GF-D8 (cell line): Measurements from ENCODE around the gene RCOR3.

Experiments
- DNase-seq: peaks from one replicate; lab custom pipeline; 2025; lab: John Stamatoyannopoulos, UW

The RCOR3 gene

GRCh38 chr1:211324992-211325775 lies 66.0 kb downstream of the RCOR3 start:
- DNase-seq, result no peak

GRCh38 chr1:211326140-211326527 lies 67.0 kb downstream of the RCOR3 start:
- DNase-seq, result no peak

GRCh38 chr1:211326528-211327345 lies 67.6 kb downstream of the RCOR3 start, which contains the start of gene TRAF5:
TRAF5 (plus strand) TSS chr1:211326833; CDS start chr1:211353240, 26,407 bp downstream.
- no peak for DNase-seq

- DNase-seq, result no peak
These were observed 68.3 kb downstream of the RCOR3 start for GRCh38 chr1:211327346-211327921.

GRCh38 chr1:211328084-211328694 lies 69.0 kb downstream of the RCOR3 start:
- DNase-seq, result no peak

- no peak for DNase-seq
These were observed 69.8 kb downstream of the RCOR3 start for GRCh38 chr1:211328866-211329475.

- DNase-seq, result no peak
These were observed 70.6 kb downstream of the RCOR3 start for GRCh38 chr1:211329764-211330201.

- DNase-seq, result no peak
These were observed 71.2 kb downstream of the RCOR3 start for GRCh38 chr1:211330282-211330936.

- DNase-seq, result no peak
These were observed 72.0 kb downstream of the RCOR3 start for GRCh38 chr1:211331011-211331709.

GRCh38 chr1:211332036-211332616 lies 73.0 kb downstream of the RCOR3 start:
- no peak for DNase-seq

GRCh38 chr1:211332830-211333229 lies 73.7 kb downstream of the RCOR3 start:
- no peak for DNase-seq

- no peak for DNase-seq
These were observed 74.7 kb downstream of the RCOR3 start for GRCh38 chr1:211333906-211334305.

- DNase-seq, result no peak
These were observed 75.8 kb downstream of the RCOR3 start for GRCh38 chr1:211334986-211335385.

- no peak for DNase-seq
These were observed 76.5 kb downstream of the RCOR3 start for GRCh38 chr1:211335522-211336157.

- no peak for DNase-seq
These were observed 77.0 kb downstream of the RCOR3 start for GRCh38 chr1:211336161-211336560.

- DNase-seq, result no peak
These were observed 77.6 kb downstream of the RCOR3 start for GRCh38 chr1:211336775-211337174.

GRCh38 chr1:211337430-211338223 lies 78.5 kb downstream of the RCOR3 start:
- no peak for DNase-seq

GRCh38 chr1:211338224-211338620 lies 79.1 kb downstream of the RCOR3 start:
- DNase-seq, result no peak

GRCh38 chr1:211339631-211340041 lies 80.5 kb downstream of the RCOR3 start:
- DNase-seq, result no peak
